ENCODE results near the gene ILKAP. TPM values are rescaled to one million over a fixed set of nuclear protein-coding genes. Genes with fewer than 3 reads are reported as not detected.

Gene ILKAP
- total RNA-seq, 3 donors from 2014 or later = 31.4 to 43.9 (median 38.3) TPM

- no peaks in the 10 kb centered on the region for H3K36me3 ChIP-seq
- no peak overlapping the region for H3K27ac ChIP-seq
- DNase-seq (ENCODE audit: low spot score in 2 of 2) = no peak
- intact Hi-C loops (cut with DNase I; ENCODE audit: low total_unique reads) = no loop called here
- TF ChIP-seq POLR2AphosphoS5 (IDR thresholded peaks at IDR 0.05) = no peak
- no peak for TF ChIP-seq CTCF (IDR thresholded peaks at IDR 0.05)
- TF ChIP-seq POLR2A (IDR thresholded peaks at IDR 0.05) = no peak
- no peaks in the 10 kb centered on the region for H3K4me1 ChIP-seq
- no peaks in the 10 kb centered on the region for H3K9me3 ChIP-seq
- H3K4me3 ChIP-seq = no peak overlapping the region
- H3K27me3 ChIP-seq = peaks cover 0 to 4% of the 10 kb centered on the region in 2 donors
Observed at GRCh38 chr2:238129166-238130010, 74.1 kb downstream of the ILKAP start.

- Histone ChIP-seq H3K27me3 (peaks cover 0 to 4% of the 10 kb centered on the region in 2 donors), H3K4me1 (no peaks in the 10 kb centered on the region), H3K36me3 (no peaks in the 10 kb centered on the region), H3K27ac (no peak overlapping the region), H3K4me3 (peak overlapping the region in 2 of 3 donors; percentile 6 to 40), H3K9me3 (no peaks in the 10 kb centered on the region)
- DNase-seq (ENCODE audit: low spot score in 2 of 2) = no peak
- intact Hi-C loops (cut with DNase I; ENCODE audit: low total_unique reads) = no loop called here
- TF ChIP-seq POLR2A (IDR thresholded peaks at IDR 0.05) = no peak
Observed at GRCh38 chr2:238128534-238129001, 74.9 kb downstream of the ILKAP start.

- Histone ChIP-seq H3K27ac (peak overlapping the region in 1 of 2 donors; percentile 5), H3K4me3 (peak overlapping the region in 1 of 3 donors; percentile 40), H3K9me3 (no peaks in the 10 kb centered on the region), H3K36me3 (no peaks in the 10 kb centered on the region), H3K4me1 (no peaks in the 10 kb centered on the region), H3K27me3 (peaks cover 0 to 4% of the 10 kb centered on the region in 2 donors)
- DNase-seq (ENCODE audit: low spot score in 2 of 2) = no peak
- no peak for TF ChIP-seq POLR2A (IDR thresholded peaks at IDR 0.05)
- intact Hi-C loops (cut with DNase I; ENCODE audit: low total_unique reads) = no loop called here
Observed at GRCh38 chr2:238128061-238128440, 75.4 kb downstream of the ILKAP start.

GRCh38 chr2:238127165-238128060, 76.1 kb downstream of the ILKAP start:
- Histone ChIP-seq H3K27me3 (peaks cover 0 to 4% of the 10 kb centered on the region in 2 donors), H3K4me1 (no peaks in the 10 kb centered on the region), H3K9me3 (no peaks in the 10 kb centered on the region), H3K36me3 (no peaks in the 10 kb centered on the region), H3K4me3 (peak overlapping the region; percentile 17 to 40 (median 26)), H3K27ac (peak overlapping the region in 1 of 2 donors; percentile 5)
- DNase-seq (ENCODE audit: low spot score in 2 of 2) = no peak
- intact Hi-C loops (cut with DNase I; ENCODE audit: low total_unique reads) = no loop called here
- TF ChIP-seq POLR2AphosphoS5 (IDR thresholded peaks at IDR 0.05) (no peak), CTCF (IDR thresholded peaks at IDR 0.05) (no peak), POLR2A (IDR thresholded peaks at IDR 0.05) (no peak)

GRCh38 chr2:238126775-238127164, 76.7 kb downstream of the ILKAP start:
- Histone ChIP-seq H3K4me1 (no peaks in the 10 kb centered on the region), H3K36me3 (no peaks in the 10 kb centered on the region), H3K4me3 (no peak overlapping the region), H3K27ac (no peak overlapping the region), H3K9me3 (no peaks in the 10 kb centered on the region), H3K27me3 (peaks cover 0 to 4% of the 10 kb centered on the region in 2 donors)
- TF ChIP-seq POLR2A (IDR thresholded peaks at IDR 0.05) = no peak
- no peak for TF ChIP-seq POLR2AphosphoS5 (IDR thresholded peaks at IDR 0.05)
- TF ChIP-seq CTCF (IDR thresholded peaks at IDR 0.05) = no peak
- intact Hi-C loops (cut with DNase I; ENCODE audit: low total_unique reads) = no loop called here
- no peak for DNase-seq (ENCODE audit: low spot score in 2 of 2)
